Muscle layer of colon (tissue), 2 donors: Measurements from ENCODE around the gene COL4A1.

Source experiments
- H3K27ac ChIP-seq: one replicate; pipeline ENCODE4 v1.7.0; 2013; ENCODE audit warnings: low read depth, mild to moderate bottlenecking, low read length, moderate library complexity
- H3K27me3 ChIP-seq, 2 donors: one replicate each; pipeline ENCODE4 v1.7.0; 2013; ENCODE audit warnings: low read length in 2 of 2, mild to moderate bottlenecking in 2 of 2; ENCODE audit not compliant: insufficient read depth in 2 of 2, control insufficient read depth in 1 of 2
- H3K36me3 ChIP-seq: one replicate; pipeline ENCODE4 v1.7.0; 2013; ENCODE audit warnings: mild to moderate bottlenecking, low read length; ENCODE audit not compliant: insufficient read depth
- H3K4me1 ChIP-seq: one replicate; pipeline ENCODE4 v1.7.0; 2013; ENCODE audit warnings: mild to moderate bottlenecking, low read length; ENCODE audit not compliant: insufficient read depth
- H3K4me3 ChIP-seq, 2 donors: one replicate each; pipeline ENCODE4 v1.7.0; 2013; ENCODE audit warnings: low read length in 2 of 2, low read depth in 1 of 2, mild to moderate bottlenecking in 1 of 2, moderate library complexity in 1 of 2
- H3K9ac ChIP-seq: one replicate; pipeline ENCODE4 v1.7.0; 2013; ENCODE audit warnings: low read length
- H3K9me3 ChIP-seq: one replicate; pipeline ENCODE4 v1.7.0; 2013; ENCODE audit warnings: mild to moderate bottlenecking, low read length
- donor health status: abdominal sarcoma.
- donor health status: Adenocarcinoma of cecum.

Gene COL4A1

GRCh38 chr13:110103534-110103933 is 203.4 kb downstream of the COL4A1 start:
- H3K9ac ChIP-seq: no peak overlapping the region
- H3K4me1 ChIP-seq: peaks cover 16% of the 10 kb centered on the region
- H3K27ac ChIP-seq: no peak overlapping the region
- H3K27me3 ChIP-seq: no peaks in the 10 kb centered on the region
- no peaks in the 10 kb centered on the region for H3K9me3 ChIP-seq
- no peaks in the 10 kb centered on the region for H3K36me3 ChIP-seq
- no peak overlapping the region for H3K4me3 ChIP-seq

DNA sequence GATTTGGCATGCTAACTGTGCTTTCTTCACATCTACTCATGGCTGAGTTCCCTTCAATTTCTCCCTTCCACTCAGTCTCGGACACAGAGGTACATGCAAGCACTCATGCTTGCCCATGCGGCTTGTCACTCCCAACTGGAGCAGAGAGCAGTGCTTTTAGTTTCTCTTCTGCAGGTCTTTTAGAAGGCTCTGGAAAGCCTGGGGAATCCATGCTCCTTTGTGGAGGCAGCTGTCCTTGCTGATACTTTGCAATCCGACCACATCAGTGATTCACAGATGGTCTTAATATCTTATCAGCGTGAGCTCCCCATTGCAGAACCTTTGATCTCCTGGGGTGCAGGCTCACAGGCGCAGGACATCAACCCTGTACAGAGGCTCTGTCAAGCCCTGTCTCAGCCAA is 203.9 kb downstream of the COL4A1 start:
- H3K4me3 ChIP-seq: no peak overlapping the region
- peaks cover 16% of the 10 kb centered on the region for H3K4me1 ChIP-seq
- no peak overlapping the region for H3K27ac ChIP-seq
- no peaks in the 10 kb centered on the region for H3K9me3 ChIP-seq
- no peaks in the 10 kb centered on the region for H3K36me3 ChIP-seq
- no peaks in the 10 kb centered on the region for H3K27me3 ChIP-seq
- H3K9ac ChIP-seq: no peak overlapping the region

- Histone ChIP-seq H3K27me3 (no peaks in the 10 kb centered on the region), H3K4me1 (peaks cover 16% of the 10 kb centered on the region), H3K27ac (no peak overlapping the region)
Measured at GRCh38 chr13:110102053-110102452, 204.9 kb downstream of the COL4A1 start.

GRCh38 chr13:110099922-110100321 is 207.0 kb downstream of the COL4A1 start:
- Histone ChIP-seq H3K9me3 (no peaks in the 10 kb centered on the region), H3K9ac (no peak overlapping the region), H3K4me1 (peaks cover 12% of the 10 kb centered on the region), H3K36me3 (no peaks in the 10 kb centered on the region), H3K4me3 (no peak overlapping the region), H3K27me3 (no peaks in the 10 kb centered on the region), H3K27ac (no peak overlapping the region)

More at GRCh38 chr13:110102053-110102452, 204.9 kb downstream of the COL4A1 start:
- Histone ChIP-seq H3K36me3 (no peaks in the 10 kb centered on the region), H3K4me3 (no peak overlapping the region), H3K9me3 (no peaks in the 10 kb centered on the region), H3K9ac (no peak overlapping the region)
